ENCODE results near the gene RCVRN.

Gene RCVRN

GRCh38 chr17:9899280-9900043, 5.6 kb downstream of the RCVRN start:
- in situ Hi-C loops (cut with MboI; ENCODE audit: low sequenced_read_pairs): no loop called here

- in situ Hi-C loops (cut with MboI; ENCODE audit: low sequenced_read_pairs): no loop called here
These were observed 6.3 kb downstream of the RCVRN start for GRCh38 chr17:9898812-9899211.

GRCh38 chr17:9897372-9897968, 7.6 kb downstream of the RCVRN start:
- in situ Hi-C loops (cut with MboI; ENCODE audit: low sequenced_read_pairs): no loop called here

GRCh38 chr17:9895923-9896322, 9.1 kb downstream of the RCVRN start:
- in situ Hi-C loops (cut with MboI; ENCODE audit: low sequenced_read_pairs): no loop called here

GRCh38 chr17:9894231-9894630, 10.8 kb downstream of the RCVRN start:
- in situ Hi-C loops (cut with MboI; ENCODE audit: low sequenced_read_pairs): no loop called here

GRCh38 chr17:9893411-9894012, 11.6 kb downstream of the RCVRN start:
- in situ Hi-C loops (cut with MboI; ENCODE audit: low sequenced_read_pairs): no loop called here

GRCh38 chr17:9890124-9890523, 14.9 kb downstream of the RCVRN start:
- in situ Hi-C loops (cut with MboI; ENCODE audit: low sequenced_read_pairs): no loop called here

GRCh38 chr17:9887508-9887907, 17.6 kb downstream of the RCVRN start:
- in situ Hi-C loops (cut with MboI; ENCODE audit: low sequenced_read_pairs): no loop called here

- in situ Hi-C loops (cut with MboI; ENCODE audit: low sequenced_read_pairs): no loop called here
These were observed 18.7 kb downstream of the RCVRN start for GRCh38 chr17:9886141-9886930.

GRCh38 chr17:9883451-9883850, 21.6 kb downstream of the RCVRN start:
- in situ Hi-C loops (cut with MboI; ENCODE audit: low sequenced_read_pairs): no loop called here

GRCh38 chr17:9880582-9880999, 24.5 kb downstream of the RCVRN start:
- in situ Hi-C loops (cut with MboI; ENCODE audit: low sequenced_read_pairs): no loop called here

- in situ Hi-C loops (cut with MboI; ENCODE audit: low sequenced_read_pairs): no loop called here
These were observed 26.1 kb downstream of the RCVRN start for GRCh38 chr17:9878786-9879525.

- in situ Hi-C loops (cut with MboI; ENCODE audit: low sequenced_read_pairs): no loop called here
These were observed 26.7 kb downstream of the RCVRN start for GRCh38 chr17:9878356-9878755.

- in situ Hi-C loops (cut with MboI; ENCODE audit: low sequenced_read_pairs): no loop called here
These were observed 29.6 kb downstream of the RCVRN start for GRCh38 chr17:9875441-9875840.

- in situ Hi-C loops (cut with MboI; ENCODE audit: low sequenced_read_pairs): no loop called here
These were observed 30.3 kb downstream of the RCVRN start for GRCh38 chr17:9874722-9875121.

GRCh38 chr17:9872852-9873251, 32.2 kb downstream of the RCVRN start:
- in situ Hi-C loops (cut with MboI; ENCODE audit: low sequenced_read_pairs): no loop called here

GRCh38 chr17:9868552-9868951, 36.5 kb downstream of the RCVRN start:
- in situ Hi-C loops (cut with MboI; ENCODE audit: low sequenced_read_pairs): no loop called here

GRCh38 chr17:9865586-9865985, 39.5 kb downstream of the RCVRN start:
- in situ Hi-C loops (cut with MboI; ENCODE audit: low sequenced_read_pairs): no loop called here

- in situ Hi-C loops (cut with MboI; ENCODE audit: low sequenced_read_pairs): no loop called here
These were observed 42.1 kb downstream of the RCVRN start for GRCh38 chr17:9862949-9863348.

GRCh38 chr17:9862220-9862619, 42.9 kb downstream of the RCVRN start:
- in situ Hi-C loops (cut with MboI; ENCODE audit: low sequenced_read_pairs): no loop called here

- in situ Hi-C loops (cut with MboI; ENCODE audit: low sequenced_read_pairs): no loop called here
These were observed 44.2 kb downstream of the RCVRN start for GRCh38 chr17:9860851-9861250.

Measured in hTERT RPE-1 (cell line).